ENCODE data around the gene CIART. TPM values are rescaled to one million over a fixed set of nuclear protein-coding genes. Genes with fewer than 3 reads are reported as not detected.
A peak's percentile ranks its signal among the peaks of the same experiment; 100 is the strongest.

Gene CIART
- total RNA-seq, 2 experiments from 2014 or later: 3.6 to 5.1 TPM

DNA sequence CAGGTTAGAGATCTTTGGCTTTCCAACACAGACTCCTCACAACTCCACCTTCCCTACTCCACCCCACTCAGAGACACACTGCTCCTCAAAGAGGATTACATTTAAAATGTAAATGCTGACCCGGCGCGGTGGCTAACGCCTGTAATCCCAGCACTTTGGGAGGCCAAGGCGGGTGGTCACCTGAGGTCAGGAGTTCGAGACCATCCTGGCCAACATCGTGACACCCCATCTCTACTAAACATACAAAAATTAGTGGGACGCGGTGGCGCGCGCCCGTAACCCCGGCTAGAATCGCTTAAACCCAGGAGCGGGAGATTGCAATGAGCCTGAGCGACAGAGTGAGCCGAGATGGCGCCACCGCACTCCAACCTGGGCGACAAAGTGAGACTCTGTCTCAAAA, 44.6 kb upstream of the CIART start:
- Mint-ChIP-seq H3K36me3 (ENCODE audit: low read depth) (peaks cover 12% of the 10 kb centered on the region), H3K4me1 (ENCODE audit: low read depth) (peaks cover 11% of the 10 kb centered on the region), H3K27me3 (no peaks in the 10 kb centered on the region), H3K27ac (no peak overlapping the region), H3K4me3 (peak overlapping the region; percentile 11), H3K9me3 (no peaks in the 10 kb centered on the region)
- POLR2A ChIA-PET: interaction anchor here (1.2 to 1.6 kb wide), 2 partner anchors 13 to 351 kb away, joined by 3 to 6 read pairs; a partner anchor contains a TSS
- ATAC-seq (no peak), DNase-seq (no peak)
- intact Hi-C loops (cut with micrococcal nuclease): no loop called here
- CTCF ChIA-PET: interaction anchor here (1.3 to 2.7 kb wide), 2 partner anchors 9 to 18 kb away, joined by 3 to 16 read pairs; no protein-coding TSS in a partner anchor
- TF ChIP-seq, protein P1, sequence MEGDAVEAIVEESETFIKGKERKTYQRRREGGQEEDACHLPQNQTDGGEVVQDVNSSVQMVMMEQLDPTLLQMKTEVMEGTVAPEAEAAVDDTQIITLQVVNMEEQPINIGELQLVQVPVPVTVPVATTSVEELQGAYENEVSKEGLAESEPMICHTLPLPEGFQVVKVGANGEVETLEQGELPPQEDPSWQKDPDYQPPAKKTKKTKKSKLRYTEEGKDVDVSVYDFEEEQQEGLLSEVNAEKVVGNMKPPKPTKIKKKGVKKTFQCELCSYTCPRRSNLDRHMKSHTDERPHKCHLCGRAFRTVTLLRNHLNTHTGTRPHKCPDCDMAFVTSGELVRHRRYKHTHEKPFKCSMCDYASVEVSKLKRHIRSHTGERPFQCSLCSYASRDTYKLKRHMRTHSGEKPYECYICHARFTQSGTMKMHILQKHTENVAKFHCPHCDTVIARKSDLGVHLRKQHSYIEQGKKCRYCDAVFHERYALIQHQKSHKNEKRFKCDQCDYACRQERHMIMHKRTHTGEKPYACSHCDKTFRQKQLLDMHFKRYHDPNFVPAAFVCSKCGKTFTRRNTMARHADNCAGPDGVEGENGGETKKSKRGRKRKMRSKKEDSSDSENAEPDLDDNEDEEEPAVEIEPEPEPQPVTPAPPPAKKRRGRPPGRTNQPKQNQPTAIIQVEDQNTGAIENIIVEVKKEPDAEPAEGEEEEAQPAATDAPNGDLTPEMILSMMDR (IDR thresholded peaks at IDR 0.05): no peak

DNA sequence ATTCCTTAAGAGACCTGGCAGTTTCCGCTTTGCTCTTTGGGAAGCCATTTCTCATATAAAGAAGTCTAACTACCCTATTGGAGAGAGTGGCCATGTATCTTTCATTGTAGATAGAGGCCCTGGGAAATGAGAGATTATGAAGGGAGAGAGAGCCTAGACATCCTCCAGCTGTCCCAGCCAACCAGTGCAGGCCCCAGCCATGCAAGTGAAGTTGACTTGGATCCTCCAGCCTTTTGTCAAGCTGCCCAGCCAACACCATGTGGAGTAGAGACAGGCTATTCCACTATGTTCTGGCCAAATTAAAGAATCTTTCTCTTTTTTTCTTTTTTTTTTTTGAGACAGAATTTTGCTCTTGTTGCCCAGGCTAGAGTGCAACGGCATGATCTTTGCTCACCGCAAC, 39.4 kb upstream of the CIART start:
- no peak overlapping the region for H3K27ac Mint-ChIP-seq
- ChIA-PET CTCF (no interaction called here), POLR2A (no interaction called here)
- intact Hi-C loops (cut with micrococcal nuclease): no loop called here
- DNase-seq (no peak), ATAC-seq (no peak)
- no peak overlapping the region for H3K4me3 Mint-ChIP-seq
- TF ChIP-seq, protein P1 (IDR thresholded peaks at IDR 0.05): no peak
- no peaks in the 10 kb centered on the region for H3K36me3 Mint-ChIP-seq (ENCODE audit: low read depth)
- peaks cover 2% of the 10 kb centered on the region for H3K27me3 Mint-ChIP-seq
- H3K9me3 Mint-ChIP-seq: no peaks in the 10 kb centered on the region
- H3K4me1 Mint-ChIP-seq (ENCODE audit: low read depth): no peaks in the 10 kb centered on the region

DNA sequence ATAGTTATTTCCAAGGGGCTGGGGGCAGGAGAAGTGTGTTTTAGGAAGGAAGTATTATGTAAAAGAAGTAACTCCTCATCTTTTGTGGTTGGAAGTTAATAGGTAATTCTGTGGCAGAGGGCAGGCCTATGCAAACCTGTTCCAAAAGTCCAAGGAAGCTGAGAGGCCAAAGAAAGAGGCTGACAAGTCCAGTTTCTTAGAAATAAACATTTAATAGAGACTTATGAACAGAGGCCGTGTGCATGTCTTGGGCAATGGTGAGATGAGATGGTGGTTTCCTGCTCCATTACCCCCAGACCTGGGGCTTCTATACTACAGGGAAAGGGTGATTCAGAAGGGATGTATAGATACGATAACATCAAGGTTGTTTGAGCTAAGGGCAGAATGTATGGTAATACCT, 32.4 kb upstream of the CIART start:
- no peak overlapping the region for H3K27ac Mint-ChIP-seq
- H3K4me1 Mint-ChIP-seq (ENCODE audit: low read depth): no peaks in the 10 kb centered on the region
- H3K36me3 Mint-ChIP-seq (ENCODE audit: low read depth): no peaks in the 10 kb centered on the region
- H3K4me3 Mint-ChIP-seq: no peak overlapping the region
- TF ChIP-seq, protein P1 (IDR thresholded peaks at IDR 0.05): no peak
- ChIA-PET POLR2A (interaction anchor here (0.8 to 2.8 kb wide), 5 partner anchors 9 to 114 kb away, joined by 3 to 6 read pairs (median 3); partner anchors contain the start of genes APH1A and RPRD2), CTCF (no interaction called here)
- ATAC-seq: no peak
- intact Hi-C loops (cut with micrococcal nuclease): no loop called here
- H3K27me3 Mint-ChIP-seq: peaks cover 2% of the 10 kb centered on the region
- DNase-seq: no peak
- H3K9me3 Mint-ChIP-seq: no peaks in the 10 kb centered on the region

DNA sequence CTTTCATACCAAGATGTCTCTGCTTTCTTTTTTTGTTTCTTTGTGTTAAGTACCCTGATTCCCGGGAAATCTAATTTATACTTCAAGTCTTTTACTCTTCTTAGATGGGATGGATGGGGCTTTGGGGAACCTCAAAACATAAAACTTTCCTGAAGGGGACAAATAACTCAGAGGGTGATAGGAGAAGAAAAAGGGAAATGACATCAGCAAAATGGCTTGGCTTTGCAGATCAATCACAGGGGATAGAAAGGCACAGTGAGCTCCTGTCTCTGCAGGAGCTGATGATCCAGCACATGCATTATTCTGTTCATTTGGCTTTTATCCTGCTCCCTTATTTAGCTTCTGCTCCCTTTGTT, 26.2 kb upstream of the CIART start:
- TF ChIP-seq, protein P1 (IDR thresholded peaks at IDR 0.05): no peak
- Mint-ChIP-seq H3K4me1 (ENCODE audit: low read depth) (peaks cover 13% of the 10 kb centered on the region), H3K27me3 (peaks cover 30% of the 10 kb centered on the region), H3K27ac (no peak overlapping the region), H3K4me3 (peak overlapping the region; percentile 63), H3K36me3 (ENCODE audit: low read depth) (no peaks in the 10 kb centered on the region), H3K9me3 (no peaks in the 10 kb centered on the region)
- ATAC-seq (no peak), DNase-seq (no peak)
- intact Hi-C loops (cut with micrococcal nuclease): no loop called here
- ChIA-PET POLR2A (interaction anchor here (1.0 to 1.7 kb wide), 6 partner anchors 13 to 65 kb away, joined by 3 to 5 read pairs (median 4); partner anchors contain the start of genes APH1A and PRPF3), CTCF (interaction anchor here (0.6 to 3.3 kb wide), 48 partner anchors 8 to 427 kb away, joined by 3 to 37 read pairs (median 4); partner anchors contain the start of genes ANP32E, APH1A, C1orf54 and FALEC)

DNA sequence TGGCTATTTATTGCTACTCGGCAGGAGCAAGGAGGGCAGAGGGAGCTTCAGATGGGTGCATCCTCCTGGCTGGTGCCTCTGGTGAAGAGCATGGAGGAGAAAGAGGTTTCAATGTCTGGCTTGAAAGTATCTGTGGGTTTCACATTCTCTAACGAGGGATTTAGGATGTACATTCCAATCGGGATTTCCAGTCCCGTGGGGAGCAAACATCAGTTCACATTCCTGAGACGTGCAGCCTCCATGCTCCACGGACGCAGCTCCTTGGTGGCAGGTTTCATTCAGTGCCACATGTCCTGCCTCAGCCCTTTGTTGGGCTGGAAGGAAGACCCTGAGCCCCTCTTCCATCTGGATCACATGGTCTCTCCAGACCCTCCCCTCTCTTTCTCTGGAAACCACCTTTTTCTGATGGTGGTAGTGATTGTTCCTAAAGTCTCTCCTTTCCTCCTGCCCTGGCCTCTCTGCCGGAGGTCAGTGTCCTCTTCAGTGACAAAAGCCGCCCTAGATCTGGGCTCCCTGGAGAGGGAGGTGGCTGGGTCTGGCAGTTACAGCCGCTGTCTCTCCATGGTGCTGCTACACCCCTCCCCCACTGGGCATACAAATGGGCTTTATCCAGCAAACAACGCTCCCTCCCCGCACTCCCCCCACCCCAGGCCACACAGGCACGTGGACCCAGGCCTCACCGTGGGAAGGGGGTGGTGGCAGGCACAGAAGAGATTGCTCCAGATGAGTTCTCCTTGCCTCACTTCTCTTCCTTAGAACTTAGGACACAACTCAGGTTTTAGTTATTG, 25.6 kb upstream of the CIART start:
- Mint-ChIP-seq H3K36me3 (ENCODE audit: low read depth) (no peaks in the 10 kb centered on the region), H3K27me3 (peaks cover 30% of the 10 kb centered on the region), H3K4me1 (ENCODE audit: low read depth) (peaks cover 13% of the 10 kb centered on the region), H3K4me3 (peak overlapping the region; percentile 63), H3K9me3 (no peaks in the 10 kb centered on the region), H3K27ac (no peak overlapping the region)
- no peak for DNase-seq
- ATAC-seq: no peak
- intact Hi-C loops (cut with micrococcal nuclease): no loop called here
- CTCF ChIA-PET: interaction anchor here (0.6 to 3.3 kb wide), 48 partner anchors 7 to 427 kb away, joined by 3 to 37 read pairs (median 4); partner anchors contain the start of genes ANP32E, APH1A, C1orf54 and FALEC
- TF ChIP-seq, protein P1 (IDR thresholded peaks at IDR 0.05): no peak
- POLR2A ChIA-PET: interaction anchor here (0.9 to 1.7 kb wide), 8 partner anchors 12 to 64 kb away, joined by 3 to 5 read pairs (median 4); partner anchors contain the start of genes APH1A, C1orf54 and PRPF3

Data from activated CD8-positive, alpha-beta T cell treated with anti-CD3 and anti-CD28 coated beads for 36 hours (primary cell).